Activated gamma-delta T cell treated with anti-CD3 and anti-CD28 coated beads, Interleukin-2, amount 50 U/mL, for 16 hours (primary cell): ENCODE data around the gene WWOX.
"Not testable (repeated sequence)": the region's sequence is repeated elsewhere in the genome, so short reads cannot be mapped to it uniquely, and the experiment has no call there.

Source experiments
- DNase-seq: peaks from one replicate; pipeline ENCODE4 v3.0.0-alpha.2; 2020; ENCODE audit warnings: low read depth

WWOX gene

GRCh38 chr16:79037521-79038373 is 938.3 kb downstream of the WWOX start:
- no peak for DNase-seq

DNA sequence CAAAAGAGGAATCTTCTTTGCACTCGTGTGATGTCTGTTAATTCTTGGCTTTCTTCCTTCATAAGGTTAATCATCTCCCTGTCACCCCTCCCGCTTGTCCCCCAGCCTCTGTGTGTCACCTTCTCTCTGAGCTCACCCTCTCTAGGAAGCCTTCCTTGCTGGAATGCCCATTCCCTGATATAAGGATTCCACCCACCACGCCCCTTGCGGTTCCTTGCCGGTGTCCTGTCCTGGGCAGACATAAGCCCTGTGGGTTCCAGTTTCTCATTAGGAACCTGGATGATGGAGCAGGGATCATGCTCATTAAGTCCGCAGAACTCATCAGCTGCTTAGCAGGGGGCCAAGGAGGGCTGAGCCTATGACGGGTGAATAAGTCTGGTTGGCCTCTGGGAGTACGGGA is 941.8 kb downstream of the WWOX start:
- DNase-seq: no peak

DNA sequence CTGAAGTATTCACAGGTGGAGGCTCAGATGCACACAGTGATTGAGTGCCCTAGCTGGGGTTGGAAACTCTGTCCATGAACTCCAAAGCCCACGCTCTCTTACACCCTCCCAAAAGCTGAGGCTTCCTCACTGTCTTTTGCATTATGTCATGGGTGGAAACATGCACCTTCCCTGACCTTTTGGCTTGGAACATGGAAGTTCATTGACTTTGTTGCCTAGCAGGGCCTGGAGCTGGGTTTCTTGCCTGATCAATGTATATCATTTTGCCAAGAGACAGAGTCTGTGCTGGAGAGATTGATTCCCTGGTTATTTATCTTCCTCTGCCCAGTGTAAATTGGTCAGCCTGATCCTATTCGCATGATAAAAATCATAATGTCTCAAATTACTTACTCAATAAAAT is 942.7 kb downstream of the WWOX start:
- no peak for DNase-seq

DNA sequence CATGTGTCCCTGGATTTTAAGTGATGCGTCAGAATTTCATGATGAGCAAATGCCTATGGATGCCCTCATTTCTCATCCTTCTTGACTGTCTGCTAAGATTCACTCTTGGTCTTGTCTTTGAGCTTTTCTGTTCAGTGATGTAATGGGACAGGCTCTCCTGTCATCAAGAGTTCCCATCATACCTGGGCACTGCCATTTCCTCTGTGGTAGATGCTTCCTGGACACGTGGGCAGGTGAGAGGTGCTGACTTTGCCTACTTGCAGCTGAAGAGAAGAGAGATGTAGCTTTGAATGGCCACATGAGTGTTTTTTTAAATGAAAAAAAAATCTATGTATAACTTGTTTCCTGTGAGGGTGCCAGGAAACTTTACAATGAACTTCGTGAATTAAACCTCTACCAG is 943.4 kb downstream of the WWOX start:
- no peak for DNase-seq

DNA sequence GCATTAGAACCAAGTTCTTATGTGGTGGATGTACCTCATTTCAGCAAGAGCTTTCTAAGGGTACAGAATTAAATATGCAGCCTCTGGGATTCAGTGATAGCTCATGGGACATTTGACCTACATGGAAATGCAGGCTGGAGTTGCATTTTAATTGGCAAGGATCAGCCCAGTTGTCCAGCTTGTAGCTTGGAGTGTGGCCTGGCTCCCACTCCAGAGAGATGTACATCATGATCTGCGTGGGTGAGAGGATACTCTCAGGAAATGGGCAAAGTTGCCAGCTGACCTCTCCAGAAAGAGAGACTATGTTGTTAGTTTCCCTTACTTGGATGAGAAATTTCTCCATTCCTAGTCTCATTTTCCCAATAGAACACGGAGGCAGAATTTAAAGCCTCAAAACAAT is 945.7 kb downstream of the WWOX start:
- DNase-seq: no peak

DNA sequence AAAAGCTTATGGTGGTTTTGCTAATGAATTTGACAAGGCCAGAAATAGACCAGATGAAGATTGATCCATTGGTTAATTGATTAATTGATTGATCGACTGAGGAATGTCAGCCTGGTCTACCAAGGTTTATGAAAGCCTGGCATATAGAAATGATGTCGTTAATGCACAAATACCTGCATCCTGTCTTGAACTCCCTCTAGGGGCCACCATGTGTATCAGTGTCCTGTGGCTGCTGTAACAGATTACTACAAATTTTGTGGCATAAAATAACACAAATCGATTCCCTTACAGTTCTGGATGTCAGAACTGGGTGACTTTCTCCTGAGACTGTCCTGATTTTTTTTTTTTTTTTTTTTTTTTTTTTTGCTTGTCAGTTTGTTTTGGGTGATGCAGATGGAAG is 947.9 kb downstream of the WWOX start:
- DNase-seq: no peak

DNA sequence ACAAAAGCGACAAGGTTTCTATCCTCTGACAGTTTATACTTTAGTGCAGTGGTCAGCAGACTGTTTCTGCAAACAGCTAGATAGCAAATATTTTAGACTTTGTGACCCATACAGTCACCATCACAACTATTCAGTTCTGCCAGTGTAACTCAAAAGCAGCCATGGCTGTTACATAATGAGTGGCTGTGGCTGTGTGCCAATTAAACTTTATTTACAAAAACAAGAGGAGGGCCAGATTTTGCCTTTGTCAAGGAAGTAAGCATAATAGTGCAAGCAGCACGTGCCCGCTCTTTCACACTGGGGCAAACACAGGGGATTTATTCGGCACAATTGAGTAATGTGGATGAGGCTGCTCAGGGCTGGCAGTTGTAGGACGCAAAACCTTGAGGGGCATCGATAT is 949.6 kb downstream of the WWOX start:
- DNase-seq: no peak

GRCh38 chr16:79050063-79050462 is 950.6 kb downstream of the WWOX start:
- DNase-seq: no peak

- no peak for DNase-seq
These were observed 951.9 kb downstream of the WWOX start for GRCh38 chr16:79051313-79051712.

DNA sequence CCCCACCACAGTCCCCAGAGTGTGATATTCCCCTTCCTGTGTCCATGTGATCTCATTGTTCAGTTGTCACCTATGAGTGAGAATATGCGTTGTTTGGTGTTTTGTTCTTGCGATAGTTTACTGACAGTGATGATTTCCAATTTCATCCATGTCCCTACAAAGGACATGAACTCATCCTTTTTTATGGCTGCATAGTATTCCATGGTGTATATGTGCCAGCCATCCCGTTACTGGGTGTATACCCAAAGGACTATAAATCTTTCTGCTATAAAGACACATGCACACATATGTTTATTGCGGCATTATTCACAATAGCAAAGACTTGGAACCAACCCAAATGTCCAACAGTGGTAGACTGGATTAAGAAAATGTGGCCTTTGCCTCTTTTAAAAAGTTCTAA is 952.7 kb downstream of the WWOX start:
- not testable (repeated sequence) for DNase-seq

DNA sequence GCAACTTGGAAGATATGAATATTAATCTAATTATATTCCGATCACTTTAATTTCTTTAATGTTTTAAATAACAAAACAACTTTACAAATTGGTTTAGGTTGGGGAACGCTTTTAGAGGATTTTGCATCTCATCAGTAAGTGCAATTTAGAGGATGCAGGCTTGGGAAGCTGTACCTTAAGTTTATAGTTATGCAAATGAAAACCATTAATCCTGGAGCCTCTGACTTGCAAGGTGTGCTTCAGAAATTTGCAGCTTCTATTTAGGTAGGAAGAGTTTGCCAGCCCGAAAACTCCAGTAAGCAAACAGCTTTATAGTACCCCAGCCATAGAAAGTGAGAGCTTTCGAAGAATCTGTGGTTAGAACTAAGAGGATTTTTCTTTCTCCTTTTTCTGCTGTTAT is 954.1 kb downstream of the WWOX start:
- DNase-seq: no peak

- DNase-seq: no peak
These were observed 954.9 kb downstream of the WWOX start for GRCh38 chr16:79054211-79054984.

GRCh38 chr16:79055251-79055970 is 956.0 kb downstream of the WWOX start:
- DNase-seq: no peak

DNA sequence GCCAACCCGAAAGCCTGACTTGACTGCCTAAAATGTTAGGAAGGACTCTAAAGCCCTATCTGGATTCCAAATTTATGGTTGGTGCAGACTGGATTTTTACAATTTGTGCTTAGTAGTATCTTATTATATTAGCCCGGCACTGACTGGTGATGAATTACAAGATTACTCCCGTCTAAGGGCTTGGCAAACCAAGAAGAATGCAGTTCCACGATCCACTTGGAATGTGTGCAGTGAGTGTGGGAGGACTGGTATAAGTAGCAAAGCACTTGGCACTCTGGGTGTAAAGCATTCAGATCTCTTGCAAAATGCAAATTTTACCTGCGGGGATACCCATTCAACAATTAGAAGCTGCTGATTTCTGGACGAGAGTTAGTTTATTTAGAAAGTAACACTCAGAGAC is 961.7 kb downstream of the WWOX start:
- no peak for DNase-seq

DNA sequence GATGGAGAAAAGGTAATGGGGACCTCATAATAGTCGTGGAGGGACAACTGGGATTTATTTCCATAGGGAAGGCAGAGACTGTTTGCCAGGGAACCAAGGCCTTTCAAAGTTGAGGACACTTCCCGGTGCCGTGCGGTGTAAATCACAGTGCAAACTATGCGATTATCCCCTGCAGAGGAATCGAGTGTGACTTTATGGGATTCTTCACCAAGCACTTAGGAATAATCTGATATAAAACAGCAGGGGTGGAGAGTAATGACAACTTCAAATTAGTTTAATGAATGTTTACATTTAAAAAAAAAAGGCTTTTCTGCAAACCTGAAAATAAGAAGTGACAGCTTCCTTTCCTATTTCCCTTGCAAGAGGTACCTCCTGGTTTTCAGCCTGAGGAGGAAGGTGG is 962.9 kb downstream of the WWOX start:
- DNase-seq: no peak

DNA sequence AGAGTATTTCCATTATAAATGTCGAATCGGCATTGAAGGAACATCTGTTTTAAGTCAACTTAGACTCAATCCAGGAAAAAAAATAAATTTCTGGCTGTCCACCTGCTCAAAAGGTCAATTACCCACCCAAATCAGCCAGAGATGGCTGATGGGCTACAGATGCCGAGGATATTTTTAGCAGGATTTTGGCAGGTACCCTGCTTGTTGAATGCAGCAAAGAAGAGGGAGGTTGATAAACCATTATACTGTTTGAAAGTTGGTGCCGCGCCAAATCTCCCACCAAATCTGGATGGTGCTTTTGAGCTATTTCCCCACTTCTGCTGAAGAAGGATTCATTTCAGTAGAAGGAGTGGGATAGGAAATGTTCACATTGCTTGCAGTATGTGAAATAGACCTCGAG is 963.4 kb downstream of the WWOX start:
- no peak for DNase-seq

GRCh38 chr16:79064256-79064972 is 965.0 kb downstream of the WWOX start:
- DNase-seq: no peak

DNA sequence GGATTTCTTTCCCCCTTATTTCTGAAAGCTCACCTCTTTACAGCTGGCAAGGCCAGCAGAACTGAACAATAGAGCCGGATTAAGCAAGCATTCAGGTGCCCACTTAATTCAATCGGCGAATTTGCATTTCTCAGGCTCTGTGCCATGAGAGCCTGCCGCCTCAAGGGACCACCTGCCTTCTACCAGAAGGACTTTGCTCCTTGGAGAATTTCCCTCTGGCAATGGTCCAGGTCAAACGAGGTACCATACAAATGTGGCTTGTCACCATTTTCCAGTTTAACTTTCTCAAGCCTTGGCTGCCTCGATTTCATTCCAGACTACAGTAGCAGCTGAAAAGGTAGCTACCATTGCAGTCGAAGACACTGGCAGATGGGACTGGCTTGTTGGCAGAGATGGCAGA is 967.1 kb downstream of the WWOX start:
- DNase-seq: no peak

DNA sequence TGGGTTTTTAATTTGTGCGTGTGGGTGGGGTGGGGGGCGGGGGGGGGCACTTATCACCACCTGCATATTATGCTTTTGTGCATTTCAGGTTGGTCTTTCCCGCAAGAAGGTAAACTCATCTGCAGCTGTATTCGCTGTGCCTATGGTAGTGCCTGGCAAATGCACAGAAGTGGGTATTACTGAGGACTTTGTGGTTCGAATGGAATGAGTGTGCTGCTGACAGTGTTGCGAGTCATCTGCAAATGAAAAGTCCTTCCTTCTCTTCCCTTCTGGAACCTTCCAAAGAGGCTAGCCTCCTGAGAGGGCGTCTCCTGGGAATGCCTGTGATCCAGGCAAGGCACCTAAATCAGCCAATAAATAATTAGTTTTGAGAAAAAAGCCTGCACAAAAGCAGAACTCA is 968.1 kb downstream of the WWOX start:
- no peak for DNase-seq

- DNase-seq: no peak
These were observed 969.7 kb downstream of the WWOX start for GRCh38 chr16:79069121-79069520.

- no peak for DNase-seq
These were observed 970.2 kb downstream of the WWOX start for GRCh38 chr16:79069633-79070032.

DNA sequence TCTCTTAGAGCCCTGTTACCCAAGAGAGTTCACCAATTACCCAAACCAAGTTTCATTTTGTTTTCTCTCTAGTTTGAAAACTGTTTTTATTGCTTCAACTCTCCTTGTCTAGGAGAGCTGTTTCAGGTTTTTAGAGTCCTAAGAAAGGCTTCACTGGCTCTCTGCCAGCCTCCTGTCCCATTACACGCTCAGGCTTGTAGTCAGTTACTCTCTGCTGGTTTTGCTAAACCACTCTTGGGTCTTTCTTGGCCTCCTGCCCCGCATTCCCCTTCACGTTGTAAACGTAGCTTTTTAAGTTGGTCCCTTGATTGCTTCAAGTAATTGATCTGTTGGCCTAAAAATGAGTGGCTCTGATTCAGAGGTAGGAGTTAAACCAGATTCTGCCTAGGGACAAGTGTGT is 972.0 kb downstream of the WWOX start:
- DNase-seq: no peak
